SK-N-SH treated with all-trans-retinoic acid at 6 μM for 48 hours (cell line): ENCODE results near the gene PRR18.

Experiments used
- ATAC-seq: fragments of 200-7000 bp; cut with Tn5 transposase; 3 replicates; pipeline ENCODE4 v1.9.1; 2020; ENCODE audit warnings: mild to moderate bottlenecking, moderate library complexity
- ARNTL ChIP-seq: fragments of 450-650 bp; formaldehyde crosslinking; IDR thresholded peaks from 2 replicates; pipeline ENCODE4 v1.5.0; 2020; ENCODE audit warnings: low read depth, mild to moderate bottlenecking, moderate library complexity, borderline replicate concordance
- BACH2 ChIP-seq: fragments of 250-450 bp; sonication (Bioruptor Pico); IDR thresholded peaks from 2 replicates; pipeline ENCODE4 v1.9.0; 2021; ENCODE audit warnings: mild to moderate bottlenecking, borderline replicate concordance
- CSDC2 ChIP-seq: fragments of 250-450 bp; sonication (Bioruptor Pico); IDR thresholded peaks from 2 replicates; pipeline ENCODE4 v1.5.0; 2020; ENCODE audit warnings: mild to moderate bottlenecking, moderate library complexity
- ESRRG ChIP-seq: fragments of 250-450 bp; sonication (Bioruptor Pico); IDR thresholded peaks from 2 replicates; pipeline ENCODE4 v1.6.1; 2021; ENCODE audit warnings: mild to moderate bottlenecking
- GLIS3 ChIP-seq: fragments of 250-450 bp; sonication (Bioruptor Pico); IDR thresholded peaks from 2 replicates; pipeline ENCODE4 v1.5.0; 2020; ENCODE audit warnings: mild to moderate bottlenecking, moderate library complexity
- ISL1 ChIP-seq: fragments of 250-450 bp; sonication (Bioruptor Pico); IDR thresholded peaks from 2 replicates; pipeline ENCODE4 v2.1.2; 2022; ENCODE audit warnings: mild to moderate bottlenecking, moderate library complexity
- OSR1 ChIP-seq: fragments of 250-450 bp; sonication (Bioruptor Pico); IDR thresholded peaks from 2 replicates; pipeline ENCODE4 v1.8.0; 2022; ENCODE audit warnings: moderate library complexity, mild to moderate bottlenecking, inconsistent platforms
- PPARA ChIP-seq: fragments of 250-450 bp; sonication (Bioruptor Pico); IDR thresholded peaks from 2 replicates; pipeline ENCODE4 v1.5.0; 2020; ENCODE audit warnings: mild to moderate bottlenecking, borderline replicate concordance
- SNAI2 ChIP-seq: fragments of 250-450 bp; sonication (Bioruptor Pico); IDR thresholded peaks from 2 replicates; pipeline ENCODE4 v1.5.0; 2020; ENCODE audit warnings: mild to moderate bottlenecking, moderate library complexity
- TCF4 ChIP-seq: fragments of 250-450 bp; sonication (Bioruptor Pico); IDR thresholded peaks from 2 replicates; pipeline ENCODE4 v1.8.0; 2021; ENCODE audit warnings: mild to moderate bottlenecking, moderate library complexity, borderline replicate concordance
- TOX ChIP-seq: fragments of 250-450 bp; sonication (Bioruptor Pico); IDR thresholded peaks from 2 replicates; pipeline ENCODE4 v1.8.0; 2021; ENCODE audit warnings: mild to moderate bottlenecking, moderate library complexity, borderline replicate concordance
- ZC3H10 ChIP-seq: fragments of 250-450 bp; sonication (Bioruptor Pico); IDR thresholded peaks from 2 replicates; pipeline ENCODE4 v1.5.1; 2021; ENCODE audit warnings: mild to moderate bottlenecking, moderate library complexity
- ZFP3 ChIP-seq: fragments of 250-450 bp; sonication (Bioruptor Pico); IDR thresholded peaks from 2 replicates; pipeline ENCODE4 v1.5.0; 2020; ENCODE audit warnings: mild to moderate bottlenecking, moderate library complexity
- ZFP30 ChIP-seq: fragments of 450-650 bp; formaldehyde crosslinking; IDR thresholded peaks from 2 replicates; pipeline ENCODE4 v1.5.0; 2022; ENCODE audit warnings: mild to moderate bottlenecking, moderate library complexity
- ZNF565 ChIP-seq: fragments of 450-650 bp; formaldehyde crosslinking; conservative IDR thresholded peaks from 2 replicates; pipeline ENCODE4 v1.5.0; 2020; ENCODE audit warnings: low read depth, mild to moderate bottlenecking, moderate library complexity
- ZNF70 ChIP-seq: fragments of 450-650 bp; formaldehyde crosslinking; IDR thresholded peaks from 2 replicates; pipeline ENCODE4 v1.5.0; 2020; ENCODE audit warnings: mild to moderate bottlenecking, moderate library complexity
- ZNF8 ChIP-seq: fragments of 450-650 bp; formaldehyde crosslinking; IDR thresholded peaks from 2 replicates; pipeline ENCODE4 v1.5.0; 2020; ENCODE audit warnings: mild to moderate bottlenecking, moderate library complexity
- TF ChIP-seq, protein P1 (sequence below): fragments of 250-450 bp; sonication (Bioruptor Pico); IDR thresholded peaks from 2 replicates; pipeline ENCODE4 v1.5.0; 2020; ENCODE audit warnings: mild to moderate bottlenecking, moderate library complexity
- TF ChIP-seq, protein P2 (sequence below): fragments of 250-450 bp; sonication (Bioruptor Pico); IDR thresholded peaks from 2 replicates; pipeline ENCODE4 v1.5.1; 2020; ENCODE audit warnings: low read depth, mild to moderate bottlenecking, moderate library complexity
- TF ChIP-seq, protein P3 (sequence below): fragments of 250-450 bp; sonication (Bioruptor Pico); IDR thresholded peaks from 2 replicates; pipeline ENCODE4 v1.8.0; 2021; ENCODE audit warnings: low read depth, mild to moderate bottlenecking, moderate library complexity, borderline replicate concordance
- TF ChIP-seq, protein P4 (sequence below): fragments of 250-450 bp; sonication (Bioruptor Pico); IDR thresholded peaks from 2 replicates; pipeline ENCODE4 v1.5.1; 2021; ENCODE audit warnings: mild to moderate bottlenecking, moderate library complexity

PRR18 gene

DNA sequence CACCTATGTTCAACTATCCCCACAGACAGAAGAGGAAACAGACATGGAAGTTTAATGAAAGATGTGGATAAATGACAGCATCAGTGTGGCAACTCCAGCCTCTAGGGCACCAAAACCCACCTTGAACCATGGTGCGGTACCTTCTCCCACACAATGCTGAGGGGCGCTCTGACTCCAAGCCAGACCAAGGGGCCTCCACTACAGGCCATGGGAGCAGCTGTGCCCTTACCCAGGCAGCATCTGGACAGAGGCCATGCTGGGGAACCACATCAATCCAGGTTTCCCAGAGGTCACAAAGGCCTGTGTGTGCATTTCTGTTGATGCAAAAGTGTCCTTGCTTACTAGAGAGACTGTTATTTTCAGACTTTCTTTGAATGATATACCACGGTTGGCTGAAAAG is 4.1 kb downstream of the PRR18 start:
- ATAC-seq = no peak
- TF ChIP-seq, protein P1, sequence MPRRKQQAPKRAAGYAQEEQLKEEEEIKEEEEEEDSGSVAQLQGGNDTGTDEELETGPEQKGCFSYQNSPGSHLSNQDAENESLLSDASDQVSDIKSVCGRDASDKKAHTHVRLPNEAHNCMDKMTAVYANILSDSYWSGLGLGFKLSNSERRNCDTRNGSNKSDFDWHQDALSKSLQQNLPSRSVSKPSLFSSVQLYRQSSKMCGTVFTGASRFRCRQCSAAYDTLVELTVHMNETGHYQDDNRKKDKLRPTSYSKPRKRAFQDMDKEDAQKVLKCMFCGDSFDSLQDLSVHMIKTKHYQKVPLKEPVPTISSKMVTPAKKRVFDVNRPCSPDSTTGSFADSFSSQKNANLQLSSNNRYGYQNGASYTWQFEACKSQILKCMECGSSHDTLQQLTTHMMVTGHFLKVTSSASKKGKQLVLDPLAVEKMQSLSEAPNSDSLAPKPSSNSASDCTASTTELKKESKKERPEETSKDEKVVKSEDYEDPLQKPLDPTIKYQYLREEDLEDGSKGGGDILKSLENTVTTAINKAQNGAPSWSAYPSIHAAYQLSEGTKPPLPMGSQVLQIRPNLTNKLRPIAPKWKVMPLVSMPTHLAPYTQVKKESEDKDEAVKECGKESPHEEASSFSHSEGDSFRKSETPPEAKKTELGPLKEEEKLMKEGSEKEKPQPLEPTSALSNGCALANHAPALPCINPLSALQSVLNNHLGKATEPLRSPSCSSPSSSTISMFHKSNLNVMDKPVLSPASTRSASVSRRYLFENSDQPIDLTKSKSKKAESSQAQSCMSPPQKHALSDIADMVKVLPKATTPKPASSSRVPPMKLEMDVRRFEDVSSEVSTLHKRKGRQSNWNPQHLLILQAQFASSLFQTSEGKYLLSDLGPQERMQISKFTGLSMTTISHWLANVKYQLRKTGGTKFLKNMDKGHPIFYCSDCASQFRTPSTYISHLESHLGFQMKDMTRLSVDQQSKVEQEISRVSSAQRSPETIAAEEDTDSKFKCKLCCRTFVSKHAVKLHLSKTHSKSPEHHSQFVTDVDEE (CRISPR knock-in tag) = no peak
- TF ChIP-seq TOX (CRISPR knock-in tag) = no peak
- no peak for TF ChIP-seq SNAI2 (CRISPR knock-in tag)
- TF ChIP-seq, protein P2, sequence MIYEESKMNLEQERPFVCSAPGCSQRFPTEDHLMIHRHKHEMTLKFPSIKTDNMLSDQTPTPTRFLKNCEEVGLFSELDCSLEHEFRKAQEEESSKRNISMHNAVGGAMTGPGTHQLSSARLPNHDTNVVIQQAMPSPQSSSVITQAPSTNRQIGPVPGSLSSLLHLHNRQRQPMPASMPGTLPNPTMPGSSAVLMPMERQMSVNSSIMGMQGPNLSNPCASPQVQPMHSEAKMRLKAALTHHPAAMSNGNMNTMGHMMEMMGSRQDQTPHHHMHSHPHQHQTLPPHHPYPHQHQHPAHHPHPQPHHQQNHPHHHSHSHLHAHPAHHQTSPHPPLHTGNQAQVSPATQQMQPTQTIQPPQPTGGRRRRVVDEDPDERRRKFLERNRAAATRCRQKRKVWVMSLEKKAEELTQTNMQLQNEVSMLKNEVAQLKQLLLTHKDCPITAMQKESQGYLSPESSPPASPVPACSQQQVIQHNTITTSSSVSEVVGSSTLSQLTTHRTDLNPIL = no peak
- TF ChIP-seq TCF4 (CRISPR knock-in tag) = no peak
- TF ChIP-seq ARNTL (CRISPR knock-in tag) = no peak
- TF ChIP-seq PPARA (CRISPR knock-in tag) = no peak
- TF ChIP-seq OSR1 (CRISPR knock-in tag) = no peak
- no peak for TF ChIP-seq CSDC2 (CRISPR knock-in tag)
- no peak for TF ChIP-seq ZNF565 (CRISPR knock-in tag)
- TF ChIP-seq, protein P3, sequence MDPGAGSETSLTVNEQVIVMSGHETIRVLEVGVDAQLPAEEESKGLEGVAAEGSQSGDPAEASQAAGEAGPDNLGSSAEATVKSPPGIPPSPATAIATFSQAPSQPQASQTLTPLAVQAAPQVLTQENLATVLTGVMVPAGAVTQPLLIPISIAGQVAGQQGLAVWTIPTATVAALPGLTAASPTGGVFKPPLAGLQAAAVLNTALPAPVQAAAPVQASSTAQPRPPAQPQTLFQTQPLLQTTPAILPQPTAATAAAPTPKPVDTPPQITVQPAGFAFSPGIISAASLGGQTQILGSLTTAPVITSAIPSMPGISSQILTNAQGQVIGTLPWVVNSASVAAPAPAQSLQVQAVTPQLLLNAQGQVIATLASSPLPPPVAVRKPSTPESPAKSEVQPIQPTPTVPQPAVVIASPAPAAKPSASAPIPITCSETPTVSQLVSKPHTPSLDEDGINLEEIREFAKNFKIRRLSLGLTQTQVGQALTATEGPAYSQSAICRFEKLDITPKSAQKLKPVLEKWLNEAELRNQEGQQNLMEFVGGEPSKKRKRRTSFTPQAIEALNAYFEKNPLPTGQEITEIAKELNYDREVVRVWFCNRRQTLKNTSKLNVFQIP = no peak
- no peak for TF ChIP-seq ZNF8 (CRISPR knock-in tag)
- TF ChIP-seq ZNF70 = no peak
- TF ChIP-seq GLIS3 = no peak
- TF ChIP-seq ESRRG (CRISPR knock-in tag) = no peak
- TF ChIP-seq BACH2 = no peak
- TF ChIP-seq ZFP30 (CRISPR knock-in tag) = no peak
- TF ChIP-seq ZC3H10 = no peak
- TF ChIP-seq, protein P4, sequence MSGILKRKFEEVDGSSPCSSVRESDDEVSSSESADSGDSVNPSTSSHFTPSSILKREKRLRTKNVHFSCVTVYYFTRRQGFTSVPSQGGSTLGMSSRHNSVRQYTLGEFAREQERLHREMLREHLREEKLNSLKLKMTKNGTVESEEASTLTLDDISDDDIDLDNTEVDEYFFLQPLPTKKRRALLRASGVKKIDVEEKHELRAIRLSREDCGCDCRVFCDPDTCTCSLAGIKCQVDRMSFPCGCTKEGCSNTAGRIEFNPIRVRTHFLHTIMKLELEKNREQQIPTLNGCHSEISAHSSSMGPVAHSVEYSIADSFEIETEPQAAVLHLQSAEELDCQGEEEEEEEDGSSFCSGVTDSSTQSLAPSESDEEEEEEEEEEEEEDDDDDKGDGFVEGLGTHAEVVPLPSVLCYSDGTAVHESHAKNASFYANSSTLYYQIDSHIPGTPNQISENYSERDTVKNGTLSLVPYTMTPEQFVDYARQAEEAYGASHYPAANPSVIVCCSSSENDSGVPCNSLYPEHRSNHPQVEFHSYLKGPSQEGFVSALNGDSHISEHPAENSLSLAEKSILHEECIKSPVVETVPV (CRISPR knock-in tag) = no peak

DNA sequence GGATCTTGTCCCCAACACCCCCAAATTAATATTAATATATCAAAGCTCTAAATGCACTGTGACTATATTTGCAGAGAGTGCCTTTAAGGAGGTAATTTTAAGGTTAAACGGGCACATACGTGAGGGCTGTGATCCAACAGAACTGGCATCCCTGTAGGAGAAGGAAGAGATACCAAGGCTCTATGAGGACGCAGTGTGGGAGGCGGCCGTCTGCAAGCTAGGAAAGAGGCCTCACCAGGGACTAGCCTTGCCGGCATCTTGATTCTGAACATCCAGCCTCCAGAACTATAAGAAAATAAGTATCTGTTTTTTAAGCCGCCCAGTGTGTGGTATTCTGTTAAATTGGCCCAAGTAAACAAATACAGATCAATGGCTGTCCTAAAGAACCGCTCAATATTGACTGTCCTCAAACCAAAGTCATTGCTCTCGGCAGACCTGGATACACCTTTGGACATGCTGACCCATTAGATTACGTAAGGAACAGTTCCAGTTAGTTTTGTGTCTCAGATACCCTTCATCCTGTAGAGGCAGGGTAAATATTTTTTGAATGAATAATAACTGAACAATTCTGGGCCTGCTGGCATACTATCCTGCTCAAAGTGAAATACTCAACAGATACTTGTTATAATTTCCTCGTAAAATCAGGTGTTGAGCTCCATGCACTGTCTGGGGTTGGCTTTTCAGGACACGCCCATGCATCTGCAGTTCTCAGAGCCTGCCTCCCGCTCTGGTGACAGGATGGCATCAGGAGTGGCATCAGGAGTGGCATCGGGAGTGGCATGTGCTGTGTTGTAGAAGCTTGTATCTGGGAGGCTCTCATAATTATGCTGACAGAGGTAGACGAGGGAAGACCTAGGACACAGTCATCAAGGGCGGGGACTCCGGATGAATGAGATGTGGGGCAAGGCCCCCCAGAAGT is 6.3 kb downstream of the PRR18 start:
- TF ChIP-seq ARNTL (CRISPR knock-in tag) (no peak), GLIS3 (no peak), SNAI2 (CRISPR knock-in tag) (no peak), ISL1 (no peak), OSR1 (CRISPR knock-in tag) (no peak), ZFP3 (CRISPR knock-in tag) (no peak), ZNF70 (no peak), CSDC2 (CRISPR knock-in tag) (no peak), ZNF8 (CRISPR knock-in tag) (no peak)
- TF ChIP-seq, protein P1 (CRISPR knock-in tag) = no peak
- TF ChIP-seq, protein P3 = no peak
- TF ChIP-seq, protein P4 (CRISPR knock-in tag) = no peak
- ATAC-seq = no peak
